Urinary bladder (tissue), 4 donors: ENCODE measurements around the gene CACNA1C. TPM values are rescaled to one million over a fixed set of nuclear protein-coding genes. Genes with fewer than 3 reads are reported as not detected.

Experiments used
- DNase-seq: peaks from one replicate; pipeline ENCODE4 v3.0.0-alpha.2; 2015; ENCODE audit errors: extremely low spot score
- H3K27ac ChIP-seq: one replicate; pipeline ENCODE4 v1.5.1; 2013; ENCODE audit warnings: low read depth, mild to moderate bottlenecking, moderate library complexity
- H3K36me3 ChIP-seq: one replicate; pipeline ENCODE4 v1.6.1; 2013; ENCODE audit warnings: mild to moderate bottlenecking, moderate library complexity; ENCODE audit not compliant: insufficient read depth
- H3K4me1 ChIP-seq: one replicate; pipeline ENCODE4 v1.6.1; 2013; ENCODE audit warnings: mild to moderate bottlenecking, moderate library complexity; ENCODE audit not compliant: insufficient read depth
- H3K4me3 ChIP-seq: one replicate; pipeline ENCODE4 v1.5.1; 2013; ENCODE audit warnings: low read depth, low read length
- WGBS: extraction: QIAGEN DNeasy Blood & Tissue Kit; methylation state at CpG from one replicate; pipeline ENCODE4 v1.1.7; 2013; 5-methylcytosine and 5-hydroxymethylcytosine counted together
- polyA plus RNA-seq: library from polyadenylated mRNA; stranded (reverse); fragments of 200-250 nt; gene quantifications from one replicate; pipeline ENCODE4 v1.2.3, GENCODE V29; 2013
- total RNA-seq: library from RNA; depleted of rRNA; stranded (reverse); fragments of >200 nt; gene quantifications from one replicate; pipeline ENCODE4 v1.2.3, GENCODE V29; 2014
- donor health status: healthy with polysubstance abuse.
- donor health status: healthy.

Gene CACNA1C
- total and polyA plus RNA-seq, 2 donors = 25.7 to 34.5 TPM

- 85% methylated on average over 6 of the region's 6 CpGs for WGBS
- no peaks in the 10 kb centered on the region for H3K36me3 ChIP-seq
- DNase-seq = no peak
- no peak overlapping the region for H3K4me3 ChIP-seq
- H3K4me1 ChIP-seq = peaks cover 1% of the 10 kb centered on the region
- no peak overlapping the region for H3K27ac ChIP-seq
These were observed 181.3 kb downstream of the CACNA1C start for GRCh38 chr12:2234091-2234490.

- Histone ChIP-seq H3K36me3 (no peaks in the 10 kb centered on the region), H3K27ac (no peak overlapping the region), H3K4me3 (no peak overlapping the region), H3K4me1 (peaks cover 1% of the 10 kb centered on the region)
- no peak for DNase-seq
- 90% methylated on average over 10 of the region's 10 CpGs for WGBS
These were observed 182.0 kb downstream of the CACNA1C start for GRCh38 chr12:2234646-2235350.

GRCh38 chr12:2236506-2237294, 183.9 kb downstream of the CACNA1C start:
- Histone ChIP-seq H3K27ac (no peak overlapping the region), H3K4me3 (no peak overlapping the region), H3K4me1 (no peaks in the 10 kb centered on the region), H3K36me3 (no peaks in the 10 kb centered on the region)
- DNase-seq = no peak
- 79% methylated on average over 5 of the region's 5 CpGs for WGBS

GRCh38 chr12:2238111-2238510, 185.3 kb downstream of the CACNA1C start:
- 51% methylated on average over 4 of the region's 4 CpGs for WGBS
- H3K4me1 ChIP-seq = no peaks in the 10 kb centered on the region
- no peak overlapping the region for H3K27ac ChIP-seq
- DNase-seq = no peak
- no peak overlapping the region for H3K4me3 ChIP-seq
- no peaks in the 10 kb centered on the region for H3K36me3 ChIP-seq

GRCh38 chr12:2239381-2239871, 186.6 kb downstream of the CACNA1C start:
- Histone ChIP-seq H3K4me1 (no peaks in the 10 kb centered on the region), H3K27ac (no peak overlapping the region), H3K4me3 (no peak overlapping the region), H3K36me3 (no peaks in the 10 kb centered on the region)
- WGBS = 76% methylated on average over 17 of the region's 17 CpGs
- no peak for DNase-seq

- DNase-seq = no peak
- 93% methylated on average over 6 of the region's 6 CpGs for WGBS
- Histone ChIP-seq H3K36me3 (no peaks in the 10 kb centered on the region), H3K27ac (no peak overlapping the region), H3K4me1 (no peaks in the 10 kb centered on the region), H3K4me3 (no peak overlapping the region)
These were observed 187.6 kb downstream of the CACNA1C start for GRCh38 chr12:2240390-2240789.

- WGBS = 65% methylated on average over 8 of the region's 8 CpGs
- no peaks in the 10 kb centered on the region for H3K4me1 ChIP-seq
These were observed 188.2 kb downstream of the CACNA1C start for GRCh38 chr12:2240984-2241383.

GRCh38 chr12:2242216-2242615, 189.4 kb downstream of the CACNA1C start:
- no peak overlapping the region for H3K4me3 ChIP-seq
- H3K27ac ChIP-seq = no peak overlapping the region
- no peaks in the 10 kb centered on the region for H3K4me1 ChIP-seq
- no peak for DNase-seq
- WGBS = 82% methylated on average over 5 of the region's 5 CpGs
- no peaks in the 10 kb centered on the region for H3K36me3 ChIP-seq

More at GRCh38 chr12:2240984-2241383, 188.2 kb downstream of the CACNA1C start:
- Histone ChIP-seq H3K36me3 (no peaks in the 10 kb centered on the region), H3K27ac (no peak overlapping the region), H3K4me3 (no peak overlapping the region)
- no peak for DNase-seq

GRCh38 chr12:2242816-2243215, 190.0 kb downstream of the CACNA1C start:
- H3K4me1 ChIP-seq = no peaks in the 10 kb centered on the region
- no peak for DNase-seq
- H3K4me3 ChIP-seq = no peak overlapping the region
- 95% methylated on average over 3 of the region's 3 CpGs for WGBS
- H3K27ac ChIP-seq = no peak overlapping the region
- H3K36me3 ChIP-seq = no peaks in the 10 kb centered on the region

- no peak overlapping the region for H3K27ac ChIP-seq
- no peak for DNase-seq
- no peaks in the 10 kb centered on the region for H3K4me1 ChIP-seq
- H3K4me3 ChIP-seq = no peak overlapping the region
- no peaks in the 10 kb centered on the region for H3K36me3 ChIP-seq
- WGBS = 91% methylated on average over 2 of the region's 2 CpGs
These were observed 190.5 kb downstream of the CACNA1C start for GRCh38 chr12:2243275-2243674.

GRCh38 chr12:2244013-2244861, 191.4 kb downstream of the CACNA1C start:
- no peak for DNase-seq
- WGBS = 30% methylated on average over 8 of the region's 8 CpGs
- Histone ChIP-seq H3K4me3 (no peak overlapping the region), H3K4me1 (no peaks in the 10 kb centered on the region), H3K36me3 (no peaks in the 10 kb centered on the region), H3K27ac (no peak overlapping the region)

- Histone ChIP-seq H3K4me1 (no peaks in the 10 kb centered on the region), H3K36me3 (no peaks in the 10 kb centered on the region), H3K4me3 (no peak overlapping the region), H3K27ac (no peak overlapping the region)
- no peak for DNase-seq
- 88% methylated on average over 10 of the region's 10 CpGs for WGBS
These were observed 193.6 kb downstream of the CACNA1C start for GRCh38 chr12:2246358-2246757.

GRCh38 chr12:2247120-2247519, 194.3 kb downstream of the CACNA1C start:
- 84% methylated on average over 7 of the region's 7 CpGs for WGBS
- no peak for DNase-seq
- H3K27ac ChIP-seq = no peak overlapping the region
- no peaks in the 10 kb centered on the region for H3K36me3 ChIP-seq
- H3K4me1 ChIP-seq = no peaks in the 10 kb centered on the region
- H3K4me3 ChIP-seq = no peak overlapping the region
